Trophoblast cell (in vitro differentiated cells and primary cell): ENCODE results near the gene LIMD2.

Source experiments
- DNase-seq, 2 donors: peaks; one replicate each; pipeline ENCODE4 v3.0.0-alpha.2; 2016
- H2AFZ ChIP-seq: 2 replicates; pipeline ENCODE4 v1.6.1; 2013; ENCODE audit warnings: low read length, moderate library complexity, mild to moderate bottlenecking; ENCODE audit not compliant: insufficient read depth, poor library complexity
- H2AK5ac ChIP-seq: 2 replicates; pipeline ENCODE4 v1.6.1; 2013; ENCODE audit warnings: mild to moderate bottlenecking, low read length
- H2BK120ac ChIP-seq: 2 replicates; pipeline ENCODE4 v1.6.1; 2013; ENCODE audit warnings: low read length, mild to moderate bottlenecking, moderate library complexity; ENCODE audit not compliant: insufficient read depth, poor library complexity
- H2BK12ac ChIP-seq: 2 replicates; pipeline ENCODE4 v1.6.1; 2013; ENCODE audit warnings: mild to moderate bottlenecking, low read length, moderate library complexity
- H2BK5ac ChIP-seq: 2 replicates; pipeline ENCODE4 v1.6.1; 2013; ENCODE audit warnings: low read length, low read depth, moderate library complexity, mild to moderate bottlenecking; ENCODE audit not compliant: poor library complexity
- H3K14ac ChIP-seq: 2 replicates; pipeline ENCODE4 v1.6.1; 2013; ENCODE audit warnings: mild to moderate bottlenecking, low read length
- H3K18ac ChIP-seq: 2 replicates; pipeline ENCODE4 v1.6.1; 2013; ENCODE audit warnings: mild to moderate bottlenecking, low read length
- H3K23ac ChIP-seq: 2 replicates; pipeline ENCODE4 v1.6.1; 2013; ENCODE audit warnings: low read length
- H3K27ac ChIP-seq: 2 replicates; pipeline ENCODE4 v1.5.1; 2013; ENCODE audit warnings: low read depth, mild to moderate bottlenecking, inconsistent platforms, low read length, moderate library complexity
- H3K27me3 ChIP-seq: 2 replicates; pipeline ENCODE4 v1.6.1; 2013; ENCODE audit warnings: inconsistent platforms, mild to moderate bottlenecking, low read length, moderate library complexity; ENCODE audit not compliant: insufficient read depth
- H3K36me3 ChIP-seq, 2 experiments: 1 replicate in 1 of 2; 2 replicates in 1 of 2; pipeline ENCODE4 v1.6.1; 2013; ENCODE audit warnings: low read length in 2 of 2, mild to moderate bottlenecking in 2 of 2, moderate library complexity in 1 of 2; ENCODE audit not compliant: insufficient read depth in 2 of 2, control insufficient read depth in 1 of 2
- H3K4ac ChIP-seq: 2 replicates; pipeline ENCODE4 v1.6.1; 2013; ENCODE audit warnings: low read depth, mild to moderate bottlenecking, low read length, moderate library complexity
- H3K4me1 ChIP-seq, 2 experiments: 1 replicate in 1 of 2; 2 replicates in 1 of 2; pipeline ENCODE4 v1.6.1; 2013; ENCODE audit warnings: low read length in 2 of 2, mild to moderate bottlenecking in 2 of 2, moderate library complexity in 1 of 2; ENCODE audit not compliant: insufficient read depth in 2 of 2, control insufficient read depth in 1 of 2
- H3K4me2 ChIP-seq: 2 replicates; pipeline ENCODE4 v1.6.1; 2013; ENCODE audit warnings: inconsistent platforms, mild to moderate bottlenecking, low read length, moderate library complexity
- H3K4me3 ChIP-seq: 2 replicates; pipeline ENCODE4 v1.5.1; 2013; ENCODE audit warnings: mild to moderate bottlenecking, low read depth, low read length, inconsistent platforms
- H3K79me1 ChIP-seq: one replicate; pipeline ENCODE4 v1.6.1; 2013; ENCODE audit warnings: low read length
- H3K79me2 ChIP-seq: 2 replicates; pipeline ENCODE4 v1.6.1; 2013; ENCODE audit warnings: low read length, mild to moderate bottlenecking; ENCODE audit not compliant: control insufficient read depth, insufficient read depth, poor library complexity
- H3K9ac ChIP-seq: 2 replicates; pipeline ENCODE4 v1.6.1; 2013; ENCODE audit warnings: mild to moderate bottlenecking, low read length
- H3K9me3 ChIP-seq: 2 replicates; pipeline ENCODE4 v1.6.1; 2013; ENCODE audit warnings: low read depth, mild to moderate bottlenecking, control low read depth, inconsistent platforms, low read length; ENCODE audit not compliant: insufficient read depth
- H4K12ac ChIP-seq: 2 replicates; pipeline ENCODE4 v1.6.1; 2013; ENCODE audit warnings: low read depth, mild to moderate bottlenecking, low read length, moderate library complexity
- H4K8ac ChIP-seq: 2 replicates; pipeline ENCODE4 v1.6.1; 2013; ENCODE audit warnings: low read depth, mild to moderate bottlenecking, low read length, moderate library complexity
- H4K91ac ChIP-seq: one replicate; pipeline ENCODE4 v1.6.1; 2013; ENCODE audit warnings: low read depth, mild to moderate bottlenecking, low read length, moderate library complexity
- WGBS: extraction: QIAGEN DNeasy Blood & Tissue Kit; methylation state at CpG from one replicate; pipeline ENCODE4 v1.1.7; 2013; ENCODE audit warnings: missing lambda C conversion rate; ENCODE audit not compliant: insufficient read length, insufficient coverage; ENCODE audit errors: extremely low coverage; 5-methylcytosine and 5-hydroxymethylcytosine counted together

LIMD2 gene

DNA sequence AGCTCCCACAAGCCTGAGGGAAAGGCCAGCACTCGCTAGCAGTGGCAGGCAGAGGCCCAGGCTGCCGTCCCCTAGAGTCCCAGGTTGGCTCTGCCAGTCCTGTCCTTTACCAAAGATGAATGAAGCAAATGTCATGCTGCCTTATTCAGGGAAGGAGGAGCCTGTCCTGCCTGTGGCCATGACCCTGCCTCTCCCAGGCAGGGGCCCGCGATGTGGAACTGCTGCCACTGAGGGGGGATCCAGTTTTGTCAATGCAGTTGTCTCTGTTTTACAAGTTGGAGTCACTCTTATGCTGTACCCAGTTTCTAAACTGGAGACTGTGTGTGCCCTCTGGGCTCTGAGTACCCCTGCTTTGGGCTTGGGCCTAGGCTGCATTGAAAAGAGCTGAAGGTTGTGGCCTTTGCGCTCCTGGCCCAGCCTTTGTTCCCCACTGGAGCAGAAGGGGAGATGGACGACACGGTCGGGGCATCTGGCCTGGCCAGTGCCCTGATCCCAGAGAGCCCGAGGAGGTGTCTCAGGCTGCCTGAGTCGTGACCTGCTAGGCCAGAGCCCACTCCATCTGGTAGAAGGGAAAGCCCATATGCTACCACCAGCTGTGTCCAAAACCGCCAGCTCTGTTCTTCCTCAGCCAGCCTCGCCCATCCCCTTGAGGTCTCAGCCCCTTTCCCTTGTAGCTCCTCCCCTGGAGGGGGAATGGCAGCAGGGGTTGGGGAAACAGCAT, 5.5 kb downstream of the LIMD2 start:
- H3K4ac ChIP-seq: no peak overlapping the region
- H3K79me1 ChIP-seq: no peaks in the 10 kb centered on the region
- H3K4me1 ChIP-seq: peaks cover 3 to 5% of the 10 kb centered on the region in 2 experiments
- peaks cover 29 to 37% of the 10 kb centered on the region in 2 experiments for H3K36me3 ChIP-seq
- no peak overlapping the region for H2BK120ac ChIP-seq
- no peak overlapping the region for H2AK5ac ChIP-seq
- WGBS: no CpG with 5 or more reads among the region's 12 CpGs
- no peak overlapping the region for H3K27ac ChIP-seq
- H3K27me3 ChIP-seq: no peaks in the 10 kb centered on the region
- no peak overlapping the region for H3K23ac ChIP-seq
- no peak for DNase-seq
- no peaks in the 10 kb centered on the region for H3K79me2 ChIP-seq
- H3K9ac ChIP-seq: no peak overlapping the region
- no peak overlapping the region for H2BK5ac ChIP-seq
- H3K4me2 ChIP-seq: no peak overlapping the region
- H3K14ac ChIP-seq: no peak overlapping the region
- H3K18ac ChIP-seq: no peak overlapping the region
- H2AFZ ChIP-seq: no peak overlapping the region
- no peak overlapping the region for H4K12ac ChIP-seq
- H3K9me3 ChIP-seq: no peaks in the 10 kb centered on the region
- H4K8ac ChIP-seq: no peak overlapping the region
- H4K91ac ChIP-seq: no peak overlapping the region
- no peak overlapping the region for H3K4me3 ChIP-seq
- no peak overlapping the region for H2BK12ac ChIP-seq

DNA sequence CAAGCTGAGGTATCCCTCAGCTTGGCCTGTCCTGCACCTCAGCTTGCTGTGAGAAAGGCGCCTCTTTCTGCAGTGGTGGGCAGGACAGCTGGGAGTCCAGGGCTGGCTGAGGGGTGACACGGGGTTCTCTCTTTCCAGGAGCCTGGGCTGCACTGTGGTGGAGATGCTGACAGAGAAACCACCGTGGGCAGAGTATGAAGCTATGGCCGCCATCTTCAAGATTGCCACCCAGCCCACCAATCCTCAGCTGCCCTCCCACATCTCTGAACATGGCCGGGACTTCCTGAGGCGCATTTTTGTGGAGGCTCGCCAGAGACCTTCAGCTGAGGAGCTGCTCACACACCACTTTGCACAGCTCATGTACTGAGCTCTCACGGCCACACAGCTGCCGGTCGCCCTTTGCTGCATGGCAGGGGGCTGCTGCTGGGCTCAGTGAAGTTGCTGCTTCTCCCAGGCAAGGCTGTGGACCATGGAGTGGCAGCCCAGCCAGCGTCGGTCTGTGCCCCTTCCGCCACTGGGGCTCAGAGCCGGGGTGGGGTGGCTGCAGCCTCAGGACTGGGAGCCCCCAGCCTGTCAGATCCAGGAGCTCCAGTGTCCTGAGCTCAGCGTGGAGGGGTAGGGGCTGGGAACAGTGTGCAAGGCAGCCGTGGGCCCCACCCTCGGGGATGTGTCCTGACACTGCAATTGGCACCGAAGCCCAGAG, 6.4 kb downstream of the LIMD2 start:
- H2BK12ac ChIP-seq: no peak overlapping the region
- no peak overlapping the region for H3K4me2 ChIP-seq
- peaks cover 0 to 5% of the 10 kb centered on the region in 2 experiments for H3K4me1 ChIP-seq
- no peak overlapping the region for H4K91ac ChIP-seq
- no peak overlapping the region for H3K4ac ChIP-seq
- no peak overlapping the region for H3K27ac ChIP-seq
- no CpG with 5 or more reads among the region's 18 CpGs for WGBS
- no peaks in the 10 kb centered on the region for H3K79me2 ChIP-seq
- no peak overlapping the region for H4K8ac ChIP-seq
- no peak overlapping the region for H3K4me3 ChIP-seq
- no peaks in the 10 kb centered on the region for H3K27me3 ChIP-seq
- H2AFZ ChIP-seq: no peak overlapping the region
- no peak overlapping the region for H3K9ac ChIP-seq
- no peak overlapping the region for H3K18ac ChIP-seq
- H3K14ac ChIP-seq: no peak overlapping the region
- no peak for DNase-seq
- no peak overlapping the region for H3K23ac ChIP-seq
- no peaks in the 10 kb centered on the region for H3K79me1 ChIP-seq
- no peaks in the 10 kb centered on the region for H3K9me3 ChIP-seq
- no peak overlapping the region for H2AK5ac ChIP-seq
- H4K12ac ChIP-seq: no peak overlapping the region
- H3K36me3 ChIP-seq: peaks cover 36 to 46% of the 10 kb centered on the region in 2 experiments
- H2BK120ac ChIP-seq: no peak overlapping the region
- no peak overlapping the region for H2BK5ac ChIP-seq

DNA sequence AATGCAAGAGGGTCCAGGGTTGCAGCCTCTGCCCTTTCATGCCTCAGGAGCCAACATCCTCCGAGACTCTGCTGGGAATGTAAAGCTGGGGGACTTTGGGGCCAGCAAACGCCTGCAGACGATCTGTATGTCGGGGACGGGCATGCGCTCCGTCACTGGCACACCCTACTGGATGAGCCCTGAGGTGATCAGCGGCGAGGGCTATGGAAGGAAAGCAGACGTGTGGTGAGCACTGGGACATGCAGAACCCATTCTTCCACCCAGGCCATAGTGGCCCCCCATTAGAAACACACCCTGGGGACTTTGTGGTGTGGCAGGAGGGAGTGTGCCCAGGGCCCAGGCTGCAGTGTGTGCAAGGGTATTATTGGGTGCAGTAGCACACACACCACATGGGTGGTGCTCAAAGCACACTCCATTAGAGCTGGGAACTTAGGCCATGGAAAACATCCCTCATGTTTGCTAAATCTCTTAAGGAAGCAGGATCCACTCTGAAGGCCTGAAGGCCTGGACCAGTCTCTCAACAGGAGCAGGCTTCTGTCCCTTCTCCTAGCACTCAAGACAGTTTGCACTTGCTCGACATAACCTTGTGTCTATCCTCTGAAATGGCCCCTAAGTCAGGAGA, 7.6 kb downstream of the LIMD2 start:
- no peak for DNase-seq
- Histone ChIP-seq H3K27ac (no peak overlapping the region), H3K4ac (no peak overlapping the region), H3K18ac (no peak overlapping the region), H3K79me2 (no peaks in the 10 kb centered on the region), H2BK12ac (no peak overlapping the region), H3K36me3 (peaks cover 35 to 42% of the 10 kb centered on the region in 2 experiments), H3K14ac (no peak overlapping the region), H2AFZ (no peak overlapping the region), H3K9me3 (no peaks in the 10 kb centered on the region), H3K79me1 (no peaks in the 10 kb centered on the region), H3K23ac (no peak overlapping the region), H3K9ac (no peak overlapping the region), H3K27me3 (no peaks in the 10 kb centered on the region), H3K4me3 (no peak overlapping the region), H3K4me2 (no peak overlapping the region), H2BK5ac (no peak overlapping the region), H2AK5ac (no peak overlapping the region), H2BK120ac (no peak overlapping the region), H4K91ac (no peak overlapping the region), H3K4me1 (no peaks in the 10 kb centered on the region), H4K12ac (no peak overlapping the region), H4K8ac (no peak overlapping the region)
- WGBS: no CpG with 5 or more reads among the region's 11 CpGs

DNA sequence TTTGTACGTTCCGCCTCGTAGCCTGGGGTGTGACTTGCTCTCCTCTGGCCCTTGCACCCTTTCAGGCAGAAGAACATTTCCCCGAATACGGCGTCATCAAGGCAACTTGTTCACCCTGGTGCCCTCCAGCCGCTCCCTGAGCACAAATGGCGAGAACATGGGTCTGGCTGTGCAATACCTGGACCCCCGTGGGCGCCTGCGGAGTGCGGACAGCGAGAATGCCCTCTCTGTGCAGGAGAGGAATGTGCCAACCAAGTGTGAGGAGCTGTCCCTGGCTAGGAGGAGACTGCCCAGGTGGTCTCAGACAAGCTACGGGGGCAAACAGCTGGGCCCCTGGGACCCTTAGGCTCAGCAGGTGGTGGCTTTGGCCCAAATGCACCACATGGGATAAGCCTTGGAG, 10.4 kb downstream of the LIMD2 start:
- Histone ChIP-seq H3K23ac (no peak overlapping the region), H3K79me2 (no peaks in the 10 kb centered on the region), H3K79me1 (no peaks in the 10 kb centered on the region), H4K12ac (no peak overlapping the region), H3K4me3 (no peak overlapping the region), H4K91ac (no peak overlapping the region), H2BK12ac (no peak overlapping the region), H3K4ac (no peak overlapping the region), H2AK5ac (no peak overlapping the region), H3K9ac (no peak overlapping the region), H4K8ac (no peak overlapping the region), H3K27ac (no peak overlapping the region), H3K18ac (no peak overlapping the region), H2BK5ac (no peak overlapping the region), H3K27me3 (no peaks in the 10 kb centered on the region), H3K4me2 (no peak overlapping the region), H3K9me3 (no peaks in the 10 kb centered on the region), H2BK120ac (no peak overlapping the region), H3K36me3 (peaks cover 32 to 42% of the 10 kb centered on the region in 2 experiments), H2AFZ (no peak overlapping the region), H3K14ac (no peak overlapping the region), H3K4me1 (no peaks in the 10 kb centered on the region)
- no CpG with 5 or more reads among the region's 14 CpGs for WGBS
- DNase-seq: no peak
